Measurements from ENCODE around the gene CATSPERB. TPM values are rescaled to one million over a fixed set of nuclear protein-coding genes. Genes with fewer than 3 reads are reported as not detected.

Gene CATSPERB
- total RNA-seq = 0.27 TPM in 1 of 2 replicates, not detected in the other

- ATAC-seq (ENCODE audit: low read depth) (no peak), DNase-seq (no peak)
- Mint-ChIP-seq H3K36me3 (ENCODE audit: low read depth) (no peaks in the 10 kb centered on the region), H3K9me3 (no peaks in the 10 kb centered on the region), H3K27ac (no peak within 1 kb of the TSS), H3K27me3 (peaks cover 16% of the 10 kb centered on the region), H3K4me1 (no peaks in the 10 kb centered on the region), H3K4me3 (no peak within 1 kb of the TSS)
- ChIA-PET CTCF (no interaction called here), POLR2A (no interaction called here)
- intact Hi-C loops (cut with micrococcal nuclease) = no loop called here
- no peak for TF ChIP-seq CTCF (IDR thresholded peaks at IDR 0.05)
Observed at GRCh38 chr14:91731986-91732385, at the start of gene CATSPERB. TSS of gene CATSPERB (minus strand) at chr14:91732086. CDS start at chr14:91729479, 2,607 bp downstream.

- no peak for DNase-seq
- H3K36me3 Mint-ChIP-seq (ENCODE audit: low read depth) = no peaks in the 10 kb centered on the region
- intact Hi-C loops (cut with micrococcal nuclease) = no loop called here
- TF ChIP-seq CTCF (IDR thresholded peaks at IDR 0.05) = no peak
- CTCF ChIA-PET = no interaction called here
- peaks cover 4% of the 10 kb centered on the region for H3K27me3 Mint-ChIP-seq
- POLR2A ChIA-PET = no interaction called here
- no peaks in the 10 kb centered on the region for H3K9me3 Mint-ChIP-seq
- H3K4me1 Mint-ChIP-seq = no peaks in the 10 kb centered on the region
- no peak overlapping the region for H3K4me3 Mint-ChIP-seq
- H3K27ac Mint-ChIP-seq = no peak overlapping the region
- no peak for ATAC-seq (ENCODE audit: low read depth)
Observed at GRCh38 chr14:91780452-91780851, 48.6 kb upstream of the CATSPERB start.

GRCh38 chr14:91778217-91778616 is 46.3 kb upstream of the CATSPERB start:
- no peak overlapping the region for H3K27ac Mint-ChIP-seq
- no peak for ATAC-seq (ENCODE audit: low read depth)

GRCh38 chr14:91774140-91775096 is 42.5 kb upstream of the CATSPERB start:
- ATAC-seq (ENCODE audit: low read depth) (peak; percentile 89), DNase-seq (no peak)
- H3K4me3 Mint-ChIP-seq = peak overlapping the region; percentile 66
- H3K27me3 Mint-ChIP-seq = peaks cover 5% of the 10 kb centered on the region
- no peaks in the 10 kb centered on the region for H3K9me3 Mint-ChIP-seq
- no peak for TF ChIP-seq CTCF (IDR thresholded peaks at IDR 0.05)
- H3K27ac Mint-ChIP-seq = no peak overlapping the region
- ChIA-PET POLR2A (no interaction called here), CTCF (no interaction called here)
- H3K4me1 Mint-ChIP-seq = peaks cover 18% of the 10 kb centered on the region
- no peaks in the 10 kb centered on the region for H3K36me3 Mint-ChIP-seq (ENCODE audit: low read depth)
- intact Hi-C loops (cut with micrococcal nuclease) = loop anchor here (5.0 kb wide), 1 partner anchor 43 kb away; no protein-coding TSS in a partner anchor

More at GRCh38 chr14:91778217-91778616, 46.3 kb upstream of the CATSPERB start:
- ChIA-PET POLR2A (no interaction called here), CTCF (no interaction called here)
- Mint-ChIP-seq H3K9me3 (no peaks in the 10 kb centered on the region), H3K4me3 (no peak overlapping the region), H3K4me1 (peaks cover 18% of the 10 kb centered on the region), H3K36me3 (ENCODE audit: low read depth) (no peaks in the 10 kb centered on the region), H3K27me3 (peaks cover 4% of the 10 kb centered on the region)
- TF ChIP-seq CTCF (IDR thresholded peaks at IDR 0.05) = no peak
- no peak for DNase-seq
- intact Hi-C loops (cut with micrococcal nuclease) = no loop called here

- POLR2A ChIA-PET = no interaction called here
- ATAC-seq (ENCODE audit: low read depth) = no peak
- Mint-ChIP-seq H3K27me3 (peaks cover 3% of the 10 kb centered on the region), H3K4me3 (no peak overlapping the region), H3K9me3 (no peaks in the 10 kb centered on the region), H3K4me1 (peaks cover 21% of the 10 kb centered on the region), H3K36me3 (ENCODE audit: low read depth) (no peaks in the 10 kb centered on the region), H3K27ac (no peak overlapping the region)
- CTCF ChIA-PET = no interaction called here
- no peak for DNase-seq
- intact Hi-C loops (cut with micrococcal nuclease) = loop anchor here (5.0 kb wide), 1 partner anchor 47 kb away; no protein-coding TSS in a partner anchor
- TF ChIP-seq CTCF (IDR thresholded peaks at IDR 0.05) = no peak
Observed at GRCh38 chr14:91770185-91770584, 38.3 kb upstream of the CATSPERB start.
